Muscle layer of duodenum (tissue), 2 donors: ENCODE data around the gene MINDY2.
A peak's percentile ranks its signal among the peaks of the same experiment; 100 is the strongest.
"Not testable (repeated sequence)": the region's sequence is repeated elsewhere in the genome, so short reads cannot be mapped to it uniquely, and the experiment has no call there.

Experiments used
- H3K27ac ChIP-seq: one replicate; pipeline ENCODE4 v1.7.0; 2013; ENCODE audit warnings: mild to moderate bottlenecking, low read length
- H3K27me3 ChIP-seq: one replicate; pipeline ENCODE4 v1.7.0; 2013; ENCODE audit warnings: low read depth, mild to moderate bottlenecking, control low read depth, low read length
- H3K36me3 ChIP-seq, 2 donors: one replicate each; pipeline ENCODE4 v1.7.0; 2013; ENCODE audit warnings: low read length in 2 of 2, control low read depth in 1 of 2, mild to moderate bottlenecking in 1 of 2; ENCODE audit not compliant: insufficient read depth in 2 of 2, control insufficient read depth in 1 of 2
- H3K4me1 ChIP-seq, 2 donors: one replicate each; pipeline ENCODE4 v1.7.0; 2013; ENCODE audit warnings: low read length in 2 of 2, mild to moderate bottlenecking in 2 of 2, control low read depth in 1 of 2, moderate library complexity in 1 of 2; ENCODE audit not compliant: insufficient read depth in 2 of 2, control insufficient read depth in 1 of 2
- H3K4me3 ChIP-seq, 2 donors: one replicate each; pipeline ENCODE4 v1.7.0; 2013; ENCODE audit warnings: low read length in 2 of 2, low read depth in 1 of 2, mild to moderate bottlenecking in 1 of 2
- H3K9me3 ChIP-seq, 2 donors: one replicate each; pipeline ENCODE4 v1.7.0; 2013; ENCODE audit warnings: low read length in 2 of 2, control low read depth in 1 of 2, mild to moderate bottlenecking in 1 of 2; ENCODE audit not compliant: control insufficient read depth in 1 of 2
- donor health status: healthy.

MINDY2 gene

DNA sequence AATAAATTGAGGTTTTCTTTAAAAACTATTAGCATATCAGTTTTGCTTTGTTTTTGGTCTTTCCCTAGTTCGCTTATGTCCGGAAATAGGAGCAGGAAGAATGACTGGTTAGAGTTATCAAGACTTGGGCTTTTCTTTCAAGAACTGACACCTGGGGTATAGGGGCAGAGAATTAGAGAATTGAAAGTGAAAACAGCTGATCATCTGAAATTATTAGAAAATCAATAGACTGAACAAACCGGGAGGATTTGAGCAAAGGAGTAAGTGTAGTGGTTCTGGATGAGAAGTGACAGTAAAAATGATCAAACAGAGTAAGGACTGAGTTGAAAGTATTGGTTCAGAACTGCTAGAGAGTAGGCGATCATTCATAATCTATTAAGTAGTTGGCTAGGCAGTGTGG lies 6.0 kb downstream of the MINDY2 start:
- H3K27ac ChIP-seq, result no peak overlapping the region
- peaks cover 0 to 4% of the 10 kb centered on the region in 2 donors for H3K36me3 ChIP-seq
- H3K4me1 ChIP-seq, result peaks cover 16 to 30% of the 10 kb centered on the region in 2 donors
- no peaks in the 10 kb centered on the region for H3K9me3 ChIP-seq
- no peaks in the 10 kb centered on the region for H3K27me3 ChIP-seq
- H3K4me3 ChIP-seq, result no peak overlapping the region

DNA sequence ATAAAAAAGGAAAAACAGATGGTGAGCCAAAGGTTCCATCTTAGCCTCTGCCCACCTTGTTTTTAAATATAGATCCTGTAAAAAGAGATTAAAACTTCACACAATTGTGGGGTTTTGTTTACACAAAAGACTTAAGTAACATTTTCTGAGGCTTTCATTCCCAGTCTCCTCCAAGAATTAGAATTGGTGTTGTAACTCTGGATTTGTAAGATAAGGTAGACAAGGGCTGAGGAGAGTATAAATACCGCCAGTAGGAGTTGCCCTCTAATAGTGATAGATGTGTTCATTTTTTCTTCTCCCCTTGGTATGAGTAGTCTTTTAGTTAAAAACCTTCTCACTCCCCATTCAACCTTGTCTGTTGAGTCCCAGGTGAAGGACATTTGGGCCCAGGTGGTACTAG lies 8.5 kb downstream of the MINDY2 start:
- H3K4me1 ChIP-seq, result peaks cover 6 to 8% of the 10 kb centered on the region in 2 donors
- H3K36me3 ChIP-seq, result peaks cover 0 to 4% of the 10 kb centered on the region in 2 donors
- no peaks in the 10 kb centered on the region for H3K27me3 ChIP-seq
- H3K4me3 ChIP-seq, result no peak overlapping the region
- H3K27ac ChIP-seq, result no peak overlapping the region
- no peaks in the 10 kb centered on the region for H3K9me3 ChIP-seq

DNA sequence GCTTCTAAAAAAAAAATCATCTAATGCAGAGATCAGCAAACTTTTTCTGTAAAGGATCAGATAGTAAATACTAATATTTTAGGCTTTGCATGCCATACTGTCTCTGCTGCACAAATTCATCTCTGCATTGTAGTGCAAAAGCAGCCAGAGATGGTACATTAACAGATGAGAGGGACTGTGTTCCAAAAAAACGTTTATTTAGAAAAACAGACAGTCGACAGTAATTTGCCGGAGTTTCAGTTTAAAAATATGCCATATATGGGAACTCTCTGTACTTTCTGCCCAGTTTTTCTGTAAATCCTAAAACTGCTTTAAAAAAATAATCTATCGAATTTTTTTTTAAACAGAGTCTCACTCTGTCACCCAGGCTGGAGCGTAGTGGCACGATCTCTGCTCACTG lies 14.3 kb downstream of the MINDY2 start:
- Histone ChIP-seq H3K27me3 (no peaks in the 10 kb centered on the region), H3K27ac (no peak overlapping the region), H3K4me1 (no peaks in the 10 kb centered on the region), H3K36me3 (no peaks in the 10 kb centered on the region), H3K4me3 (peak overlapping the region in 1 of 2 donors; percentile 38), H3K9me3 (no peaks in the 10 kb centered on the region)

DNA sequence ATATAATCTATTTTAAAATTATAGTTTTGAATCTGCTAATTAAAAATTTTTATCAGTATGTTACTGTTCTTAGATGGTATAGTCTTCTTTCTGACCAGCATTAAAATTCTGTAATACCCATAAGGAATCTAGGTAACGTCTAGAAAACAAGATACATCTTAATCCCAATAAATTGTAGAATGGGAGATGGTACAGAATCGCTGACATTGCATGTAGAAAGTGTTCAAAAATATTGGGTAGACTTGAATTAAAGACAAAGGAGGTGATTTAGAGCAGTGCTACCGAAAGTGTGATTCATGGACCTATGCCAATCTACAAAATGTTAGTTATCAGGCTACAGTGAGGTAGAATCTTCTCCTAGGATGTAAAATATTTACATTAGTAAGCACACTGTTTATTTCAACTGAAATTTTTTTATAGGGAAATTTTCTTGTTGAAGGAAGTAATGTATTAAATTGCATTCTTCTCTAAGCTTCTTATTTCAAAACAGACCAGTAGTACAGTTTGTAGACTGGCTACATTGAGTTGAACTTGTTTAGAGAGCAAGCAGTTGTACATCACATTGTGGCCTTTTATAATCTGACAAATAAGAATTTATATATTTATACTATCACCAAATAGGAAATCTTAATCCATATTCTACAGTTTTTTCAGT lies 17.1 kb downstream of the MINDY2 start:
- Histone ChIP-seq H3K4me1 (no peaks in the 10 kb centered on the region), H3K9me3 (no peaks in the 10 kb centered on the region), H3K4me3 (no peak overlapping the region), H3K27ac (no peak overlapping the region), H3K36me3 (no peaks in the 10 kb centered on the region), H3K27me3 (no peaks in the 10 kb centered on the region)

DNA sequence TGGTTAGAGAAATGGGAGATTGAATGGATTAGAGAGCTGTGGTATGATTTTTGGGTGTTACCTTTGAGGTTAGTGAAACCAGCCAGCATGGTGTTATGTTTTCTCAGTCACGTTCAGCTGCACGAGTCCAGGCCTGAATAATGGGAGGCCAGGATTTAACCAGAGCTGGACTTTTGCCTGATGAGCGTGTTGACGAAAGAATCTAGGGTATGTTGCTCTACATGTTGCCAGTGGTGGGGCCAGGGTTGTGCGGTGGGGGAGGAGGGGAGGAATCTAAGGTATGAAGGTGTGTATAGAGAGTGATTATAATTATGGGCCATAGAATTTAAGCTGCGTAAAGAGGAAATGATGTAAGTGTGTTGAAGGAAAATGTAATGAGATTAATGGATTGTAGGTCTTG lies 22.8 kb downstream of the MINDY2 start:
- Histone ChIP-seq H3K4me1 (no peaks in the 10 kb centered on the region), H3K27me3 (no peaks in the 10 kb centered on the region), H3K27ac (no peak overlapping the region), H3K36me3 (no peaks in the 10 kb centered on the region), H3K4me3 (no peak overlapping the region), H3K9me3 (no peaks in the 10 kb centered on the region)

DNA sequence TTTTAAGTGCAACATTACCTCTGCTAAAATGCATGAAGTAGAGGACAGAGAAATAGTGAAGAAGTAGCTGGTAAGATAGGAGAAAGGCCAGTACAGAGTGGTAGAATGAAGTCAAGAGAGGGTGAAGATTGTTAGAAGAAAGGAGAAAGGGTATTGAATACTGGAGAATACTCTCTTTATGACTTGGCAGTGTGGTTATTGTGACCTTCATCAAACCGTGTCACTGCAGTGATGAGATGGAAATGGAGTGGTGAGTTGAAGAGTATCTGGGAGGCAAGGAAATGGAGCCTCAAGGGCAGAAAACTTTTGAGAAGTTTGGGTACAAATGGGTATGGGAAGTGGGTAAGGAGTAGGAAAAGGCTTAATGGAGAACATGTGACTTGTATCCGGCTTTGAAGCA lies 24.7 kb downstream of the MINDY2 start:
- Histone ChIP-seq H3K4me1 (no peaks in the 10 kb centered on the region), H3K36me3 (no peaks in the 10 kb centered on the region), H3K9me3 (no peaks in the 10 kb centered on the region), H3K27ac (no peak overlapping the region), H3K27me3 (no peaks in the 10 kb centered on the region), H3K4me3 (no peak overlapping the region)

DNA sequence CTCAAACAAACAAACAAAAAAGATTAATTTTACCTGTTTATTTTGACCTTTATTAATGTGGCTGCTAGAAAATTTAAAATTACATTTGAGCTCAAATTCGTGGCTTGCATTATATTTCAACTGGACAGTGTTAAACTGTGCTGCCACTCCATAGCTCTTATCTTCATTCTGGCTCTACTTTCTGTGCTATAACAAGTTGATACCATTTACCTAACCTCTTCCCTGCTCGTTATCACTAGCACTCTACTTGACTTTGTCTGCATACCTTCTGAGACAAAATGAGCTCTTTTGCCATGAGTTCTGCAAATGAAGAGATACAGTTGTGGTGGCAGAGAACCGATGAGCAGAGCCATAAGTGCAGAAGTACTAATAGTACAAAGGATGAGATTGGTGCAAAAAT lies 26.4 kb downstream of the MINDY2 start:
- H3K27ac ChIP-seq, result no peak overlapping the region
- H3K4me1 ChIP-seq, result no peaks in the 10 kb centered on the region
- no peaks in the 10 kb centered on the region for H3K27me3 ChIP-seq

DNA sequence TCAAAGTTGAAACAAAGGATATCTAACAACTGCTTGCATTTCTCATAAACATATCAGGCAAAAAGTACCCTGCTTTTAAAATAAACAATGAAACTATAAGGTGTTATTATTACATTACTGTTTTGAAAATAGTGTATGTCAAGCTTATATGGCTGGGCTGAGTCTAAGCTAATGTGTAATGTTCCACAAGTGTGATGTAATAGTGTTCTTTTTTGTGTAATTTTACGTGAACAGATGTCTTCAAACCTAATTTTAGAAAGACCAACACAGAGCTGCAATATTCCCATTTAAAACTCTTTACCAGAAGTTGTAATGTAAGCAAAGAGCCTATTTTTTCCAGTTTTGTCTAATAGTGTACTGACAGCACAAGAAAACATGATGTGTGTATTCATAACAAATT lies 34.0 kb downstream of the MINDY2 start:
- Histone ChIP-seq H3K27me3 (no peaks in the 10 kb centered on the region), H3K4me3 (no peak overlapping the region), H3K36me3 (peaks cover 6 to 7% of the 10 kb centered on the region in 2 donors), H3K27ac (no peak overlapping the region), H3K4me1 (no peaks in the 10 kb centered on the region), H3K9me3 (no peaks in the 10 kb centered on the region)

More for the DNA sequence above, 26.4 kb downstream of the MINDY2 start:
- peaks cover 0 to under 1% of the 10 kb centered on the region in 2 donors for H3K36me3 ChIP-seq
- H3K9me3 ChIP-seq, result no peaks in the 10 kb centered on the region
- H3K4me3 ChIP-seq, result no peak overlapping the region

DNA sequence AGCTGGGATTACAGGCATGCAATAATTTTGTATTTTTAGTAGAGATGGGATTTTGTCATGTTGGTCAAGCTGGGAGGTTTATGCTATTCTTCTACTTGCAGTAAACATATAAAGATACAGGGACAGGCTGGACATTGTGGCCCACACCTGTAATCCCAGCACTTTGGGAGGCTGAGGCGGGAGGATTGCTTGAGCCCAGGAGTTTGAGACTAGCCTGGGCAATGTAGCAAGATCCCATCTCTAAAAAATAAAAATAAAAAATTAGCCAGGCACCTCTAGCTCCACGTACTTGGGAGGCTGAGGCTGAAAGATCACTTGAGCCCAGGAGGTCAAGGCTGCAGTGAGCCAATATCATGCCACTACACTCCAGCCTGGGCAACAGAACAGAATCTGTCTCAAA lies 52.2 kb downstream of the MINDY2 start:
- peaks cover 0 to 14% of the 10 kb centered on the region in 2 donors for H3K36me3 ChIP-seq
- H3K27ac ChIP-seq, H3K4me3 ChIP-seq, H3K9me3 ChIP-seq, H3K27me3 ChIP-seq, H3K4me1 ChIP-seq: not testable (repeated sequence)

DNA sequence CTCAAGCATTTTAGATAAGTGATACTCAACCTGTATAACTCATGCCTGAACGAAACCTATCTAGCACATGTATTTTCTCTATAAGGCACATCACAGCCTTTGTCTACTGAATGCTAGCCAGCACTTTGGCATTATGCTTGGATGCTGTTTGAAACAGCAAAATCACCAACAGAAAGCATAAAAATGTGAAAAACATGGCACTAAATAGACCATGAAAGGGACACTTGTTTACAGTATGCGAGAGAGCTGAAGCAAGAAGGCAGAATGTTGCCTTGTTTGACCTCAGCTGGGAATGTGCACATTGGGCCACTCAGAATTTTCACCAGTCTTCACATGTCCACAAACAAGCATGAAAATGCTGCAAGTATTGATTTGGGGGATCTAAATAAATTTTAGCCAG lies 59.5 kb downstream of the MINDY2 start:
- Histone ChIP-seq H3K36me3 (peaks cover 0 to 14% of the 10 kb centered on the region in 2 donors), H3K9me3 (no peaks in the 10 kb centered on the region), H3K27me3 (no peaks in the 10 kb centered on the region), H3K4me3 (no peak overlapping the region), H3K27ac (no peak overlapping the region), H3K4me1 (no peaks in the 10 kb centered on the region)

DNA sequence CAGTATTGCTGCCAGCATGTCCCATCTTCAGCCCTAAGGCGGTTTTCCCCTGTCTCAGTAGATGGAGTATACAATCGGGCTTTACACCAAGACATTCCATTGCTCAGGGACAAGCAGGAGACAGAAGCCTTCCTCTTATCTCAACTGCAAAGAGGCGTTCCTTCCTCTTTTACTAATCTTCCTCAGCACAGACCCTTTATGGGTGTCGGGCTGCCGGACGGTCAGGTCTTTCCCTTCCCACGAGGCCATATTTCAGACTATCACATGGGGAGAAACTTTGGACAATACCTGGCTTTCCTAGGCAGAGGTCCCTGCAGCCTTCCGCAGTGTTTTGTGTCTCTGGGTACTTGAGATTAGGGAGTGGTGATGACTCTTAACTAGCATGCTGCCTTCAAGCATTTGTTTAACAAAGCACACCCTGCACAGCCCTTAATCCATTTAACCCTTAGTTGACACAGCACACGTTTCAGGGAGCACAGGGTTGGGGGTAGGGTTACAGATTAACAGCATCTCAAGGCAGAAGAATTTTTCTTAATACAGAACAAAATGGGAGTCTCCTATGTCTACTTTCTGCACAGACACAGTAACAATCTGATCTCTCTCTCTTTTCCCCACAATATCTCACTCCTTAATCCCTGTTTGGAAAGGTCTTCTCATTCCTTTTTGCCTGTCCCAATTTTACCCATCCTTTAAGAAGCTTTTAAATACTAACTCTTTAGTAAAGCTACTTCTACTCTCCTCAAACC lies 62.8 kb downstream of the MINDY2 start:
- H3K9me3 ChIP-seq, H3K4me1 ChIP-seq, H3K36me3 ChIP-seq, H3K27me3 ChIP-seq, H3K4me3 ChIP-seq, H3K27ac ChIP-seq: not testable (repeated sequence)

DNA sequence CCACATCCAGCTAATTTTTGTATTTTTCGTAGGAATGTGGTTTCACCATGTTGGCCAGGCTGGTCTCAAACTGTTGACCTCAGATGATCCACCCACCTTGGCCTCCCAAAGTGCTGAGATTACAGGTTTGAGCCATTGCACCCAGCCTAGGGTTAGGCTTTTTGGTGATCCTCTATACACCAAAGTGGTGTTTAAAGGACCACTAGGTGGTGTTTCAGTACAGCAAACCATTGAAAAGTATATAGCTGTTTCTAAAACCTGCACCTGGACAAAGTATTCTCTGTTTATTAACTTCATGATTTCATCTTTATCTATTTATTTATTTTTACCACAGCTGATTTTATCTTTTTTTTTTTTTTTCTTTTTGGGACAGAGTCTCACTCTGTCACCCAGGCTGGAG lies 68.4 kb downstream of the MINDY2 start:
- Histone ChIP-seq H3K9me3 (no peaks in the 10 kb centered on the region), H3K4me3 (no peak overlapping the region), H3K4me1 (no peaks in the 10 kb centered on the region)

More for the DNA sequence above, 68.4 kb downstream of the MINDY2 start:
- Histone ChIP-seq H3K36me3 (no peaks in the 10 kb centered on the region), H3K27me3 (no peaks in the 10 kb centered on the region), H3K27ac (no peak overlapping the region)
